Left ventricle myocardium superior (tissue), 1 donor: ENCODE results near the gene TBCD. TPM values are rescaled to one million over a fixed set of nuclear protein-coding genes. Genes with fewer than 3 reads are reported as not detected.
A peak's percentile ranks its signal among the peaks of the same experiment; 100 is the strongest.

Source experiments
- ATAC-seq: fragments of 200-7000 bp; cut with Tn5 transposase; one replicate; pipeline ENCODE4 v1.9.1; 2020; ENCODE audit warnings: mild to moderate bottlenecking, moderate library complexity
- DNase-seq: peaks from one replicate; pipeline ENCODE4 v3.0.0-alpha.2; 2020
- intact Hi-C: fragments of 100-400 bp; cut with micrococcal nuclease; formaldehyde crosslinking; loops from one replicate; pipeline ENCODE4 v1.11.0; 2022
- total RNA-seq: library from RNA; stranded (reverse); fragmentation: NEBNext Ultra II Directional; extraction: Animal tissue kit (Norgen Biotek cat#: 25700); gene quantifications from one replicate; pipeline ENCODE4 v1.2.1, GENCODE V29; 2021
- donor health status: DM: no; HTN: yes; CAD: no; lungs with severe emphysema.

Gene TBCD
- total RNA-seq, 1 donor from 2014 or later = 53.4 TPM

DNA sequence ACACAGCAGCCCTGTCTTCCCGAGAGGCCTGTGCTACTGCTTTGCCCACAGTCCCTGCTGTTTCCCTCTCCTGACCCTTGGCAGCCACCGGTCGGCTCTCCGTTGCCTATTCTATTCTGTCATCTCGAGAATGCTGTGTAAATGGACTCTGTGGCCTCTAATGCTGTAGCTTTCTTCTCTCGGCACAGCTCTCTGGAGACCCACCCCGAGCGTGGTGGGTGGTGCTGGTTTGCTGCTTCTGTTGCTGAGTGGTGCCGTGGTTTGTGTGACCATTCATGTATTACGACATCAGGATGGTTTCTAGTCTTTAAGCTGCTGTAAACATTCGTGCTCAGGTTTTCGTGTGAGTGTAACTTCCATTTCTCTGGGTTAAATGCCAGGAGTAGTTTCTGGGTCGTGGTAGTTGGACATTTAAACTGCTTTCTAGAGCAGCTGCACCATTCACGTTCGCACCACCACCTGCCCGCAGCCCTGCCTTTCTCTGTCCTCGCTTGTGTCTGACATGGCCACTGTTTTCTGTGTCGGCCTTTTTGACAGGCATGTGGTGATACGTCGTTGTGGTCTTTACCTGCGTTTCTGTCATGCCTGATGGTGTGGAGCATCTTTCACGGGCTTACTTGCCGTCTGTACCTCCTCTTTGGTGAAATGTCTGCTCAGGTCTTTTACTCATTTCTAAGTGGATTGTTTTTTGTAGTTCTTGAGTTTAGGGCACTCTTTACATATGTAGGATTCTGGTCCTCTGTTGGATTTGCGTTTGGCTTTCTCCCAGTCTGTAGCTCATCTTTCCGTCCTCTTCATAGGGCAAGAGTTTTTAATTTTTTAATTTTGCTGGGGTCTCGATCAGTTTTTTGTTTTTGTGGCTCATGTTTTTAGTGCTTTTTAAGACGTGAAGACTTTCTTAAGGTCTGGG, 135.6 kb downstream of the TBCD start:
- DNase-seq (no peak), ATAC-seq (no peak)
- intact Hi-C loops = no loop called here

DNA sequence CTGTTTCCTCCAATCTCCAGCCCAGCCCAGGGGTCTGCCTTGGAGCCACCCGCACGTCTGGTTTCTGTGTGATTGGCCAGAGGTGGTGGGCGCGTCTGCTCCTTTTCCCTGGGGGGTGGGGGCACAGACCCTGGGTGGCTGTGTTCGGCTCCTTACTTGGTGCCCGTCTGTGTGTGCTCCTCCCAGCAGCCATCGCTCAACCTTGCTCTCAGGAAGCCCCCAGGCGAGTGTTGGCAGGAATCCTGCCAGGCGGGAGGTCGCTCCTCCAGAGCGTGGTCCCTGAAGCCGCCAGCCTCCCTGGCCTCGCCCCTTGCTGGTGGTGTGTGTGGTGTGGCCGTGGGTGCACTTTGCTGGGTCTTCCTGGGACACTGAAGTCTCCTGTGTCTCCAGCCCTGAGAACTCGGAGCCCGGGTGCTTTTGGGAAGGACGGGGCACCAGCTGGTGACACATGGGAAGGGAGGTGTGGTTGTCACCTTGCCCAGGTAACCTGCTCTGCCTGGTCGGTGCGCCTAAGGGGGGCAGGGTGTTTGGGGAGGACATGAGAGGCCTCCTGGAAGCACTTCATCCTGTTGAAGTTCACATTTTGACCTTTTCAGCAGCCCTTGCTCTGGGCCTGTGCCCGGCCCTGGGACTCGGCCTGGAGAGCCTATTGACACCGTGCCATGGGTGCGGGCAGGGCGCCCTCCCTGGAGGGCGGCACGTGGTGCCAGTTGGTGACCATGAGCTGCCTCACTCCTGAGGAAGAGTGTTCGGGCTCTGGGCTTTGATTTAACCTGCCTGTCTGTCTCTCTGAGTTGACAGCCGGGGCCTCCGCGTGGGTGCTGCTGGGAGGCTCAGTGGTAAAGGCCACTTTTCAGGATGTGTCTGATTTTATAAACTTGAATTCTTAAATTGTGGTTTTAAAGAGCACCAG, 137.0 kb downstream of the TBCD start:
- DNase-seq = peak; percentile 87
- intact Hi-C loops = no loop called here
- peak; percentile 81 for ATAC-seq

DNA sequence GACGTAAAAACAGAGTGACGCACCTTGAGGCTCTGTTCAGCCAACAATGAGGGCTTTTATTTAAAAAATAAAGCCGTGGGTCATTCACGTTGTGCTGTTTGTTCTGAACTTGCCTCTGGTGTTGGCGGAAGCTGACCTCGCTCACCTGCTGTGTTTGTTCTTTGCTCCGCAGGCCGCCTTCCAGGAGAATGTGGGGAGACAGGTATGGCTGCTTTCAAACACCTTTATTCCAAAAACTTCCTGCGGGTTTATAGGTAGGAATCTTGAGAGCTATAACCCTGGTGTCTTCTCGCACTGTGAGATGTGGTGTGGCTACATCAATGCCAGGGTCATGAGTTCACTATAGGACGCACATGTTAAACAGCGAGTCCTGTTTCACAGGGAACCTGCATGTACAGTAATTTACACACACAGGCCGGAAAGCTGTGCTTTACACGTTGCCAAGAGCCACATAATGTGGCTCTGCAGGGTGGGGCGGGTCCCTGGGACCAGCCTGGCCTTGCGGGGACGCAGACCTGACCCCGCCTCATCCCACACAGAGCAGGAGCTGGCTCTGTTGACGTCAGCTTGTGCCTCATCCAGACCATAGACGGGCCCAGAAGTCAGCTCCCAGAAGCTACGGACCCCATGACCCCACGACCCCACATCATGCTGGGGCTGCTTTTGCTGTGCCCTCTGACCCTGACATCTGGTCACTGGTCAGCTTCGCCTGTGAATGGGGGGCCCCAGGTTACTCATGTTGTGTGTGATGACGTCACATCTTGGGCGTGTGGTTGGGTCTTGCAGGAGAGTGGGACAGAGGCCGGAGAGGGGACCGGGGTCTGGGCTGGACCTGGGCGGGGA, 137.9 kb downstream of the TBCD start:
- DNase-seq (no peak), ATAC-seq (no peak)
- intact Hi-C loops = no loop called here

DNA sequence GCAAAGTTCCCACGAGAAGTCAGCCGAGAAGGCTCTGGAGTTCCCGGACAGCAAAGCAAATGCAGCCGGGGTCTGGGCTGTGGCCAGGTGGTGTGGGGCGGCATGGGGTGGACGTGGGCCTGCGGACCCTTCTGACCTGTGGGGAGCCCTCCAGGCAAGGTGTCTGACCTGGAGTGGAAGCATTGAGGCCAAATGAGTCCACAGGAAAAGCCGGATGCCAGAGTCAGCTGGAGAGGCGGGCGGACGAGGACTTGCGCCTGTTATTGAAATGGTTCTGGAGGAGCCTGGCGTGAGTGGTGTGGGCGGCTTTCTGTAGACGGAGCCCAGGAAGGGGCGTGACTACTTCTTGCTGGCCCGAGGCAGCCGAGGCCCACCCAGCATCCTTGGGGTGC, 138.5 kb downstream of the TBCD start:
- intact Hi-C loops = no loop called here
- ATAC-seq (no peak), DNase-seq (no peak)

DNA sequence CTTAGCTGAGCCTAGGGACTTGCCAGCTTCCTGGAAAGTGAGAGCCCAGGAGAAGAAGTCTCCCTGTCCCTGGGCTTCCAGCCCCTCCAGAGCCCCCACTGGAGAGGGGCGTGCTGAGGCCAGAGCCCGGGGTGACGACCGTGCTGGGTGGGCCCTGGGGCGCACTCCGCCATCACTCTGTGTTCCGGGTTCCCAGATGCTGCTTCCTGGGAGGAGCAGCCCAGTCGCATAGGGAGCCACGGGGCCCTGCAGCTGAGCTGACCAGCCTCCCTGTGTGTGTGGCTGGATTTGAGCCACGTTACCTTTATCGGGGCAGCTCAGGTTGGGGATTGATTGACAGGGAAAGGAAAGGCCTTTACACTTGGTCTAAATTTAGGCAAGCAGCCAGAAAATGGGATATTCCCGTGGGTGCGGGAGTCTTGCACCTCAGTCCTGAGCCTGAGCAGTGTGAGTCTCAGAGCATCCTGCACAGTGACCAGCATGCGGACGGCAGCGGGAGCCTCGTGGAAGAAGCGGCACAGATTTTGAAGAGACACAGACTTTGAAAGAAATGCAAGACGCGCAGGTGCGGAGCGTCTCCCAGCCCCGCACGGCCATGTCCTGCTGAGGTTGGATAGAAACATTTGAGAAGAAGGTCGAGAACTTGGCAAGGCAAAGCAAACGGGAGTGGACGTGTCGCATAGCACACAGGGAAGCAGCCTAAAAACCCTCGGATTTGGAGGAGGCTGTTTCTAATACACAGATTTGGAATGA, 139.2 kb downstream of the TBCD start:
- DNase-seq = no peak
- ATAC-seq = no peak
- intact Hi-C loops = no loop called here

DNA sequence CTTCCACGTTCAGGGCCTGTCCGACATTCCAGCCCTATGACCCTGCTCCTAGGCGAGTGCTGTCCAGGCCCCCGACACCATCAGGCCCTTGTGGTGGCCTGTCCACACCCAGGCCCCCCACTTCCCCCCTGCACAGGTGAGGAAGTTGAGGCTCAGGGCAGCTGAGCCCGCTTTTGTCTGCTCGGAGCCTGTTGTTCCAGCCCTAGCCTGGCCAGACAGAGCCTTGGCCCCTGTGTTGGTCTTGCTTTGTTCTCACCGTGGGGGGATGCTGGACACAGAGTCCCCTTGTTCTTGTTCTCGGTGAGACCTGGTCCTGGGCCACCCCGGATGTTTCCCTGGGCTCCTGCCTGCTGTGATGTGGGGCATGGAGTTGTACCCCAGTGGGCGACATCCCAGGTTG, 140.0 kb downstream of the TBCD start:
- intact Hi-C loops = no loop called here
- ATAC-seq (no peak), DNase-seq (no peak)

DNA sequence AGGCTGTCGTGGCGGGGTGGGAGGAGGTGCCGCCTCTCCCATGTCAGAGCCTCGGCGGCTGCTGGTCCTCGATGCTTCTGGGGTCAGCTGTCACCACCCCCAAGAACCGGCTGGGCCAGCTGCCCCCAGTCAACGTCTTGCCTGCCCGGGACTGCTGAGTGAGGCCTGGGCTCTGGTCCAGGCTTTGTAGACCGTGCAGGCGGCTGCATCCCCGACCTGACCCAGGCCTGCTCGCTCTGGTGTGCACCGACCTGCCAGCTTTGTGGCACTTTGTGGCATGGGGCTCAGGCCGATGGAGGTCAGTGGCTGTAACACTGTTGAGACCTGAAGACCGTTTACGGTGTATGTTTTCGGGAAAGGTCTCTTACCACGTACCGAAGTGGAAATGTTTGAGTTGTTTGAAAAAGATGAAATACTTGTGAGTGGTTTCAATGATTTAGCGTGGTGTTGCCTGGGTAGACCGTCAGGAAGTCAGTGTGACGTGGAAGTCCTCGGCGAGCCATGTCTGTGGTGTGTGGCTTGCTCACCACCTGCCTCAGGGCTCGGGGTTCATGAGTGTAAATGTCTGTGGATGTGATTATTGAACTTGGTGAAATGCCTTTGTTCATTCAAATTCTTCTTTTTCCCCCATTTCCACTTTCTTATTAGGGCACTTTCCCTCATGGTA, 141.2 kb downstream of the TBCD start:
- ATAC-seq = peak; percentile 63
- peak; percentile 72 for DNase-seq
- intact Hi-C loops = no loop called here

DNA sequence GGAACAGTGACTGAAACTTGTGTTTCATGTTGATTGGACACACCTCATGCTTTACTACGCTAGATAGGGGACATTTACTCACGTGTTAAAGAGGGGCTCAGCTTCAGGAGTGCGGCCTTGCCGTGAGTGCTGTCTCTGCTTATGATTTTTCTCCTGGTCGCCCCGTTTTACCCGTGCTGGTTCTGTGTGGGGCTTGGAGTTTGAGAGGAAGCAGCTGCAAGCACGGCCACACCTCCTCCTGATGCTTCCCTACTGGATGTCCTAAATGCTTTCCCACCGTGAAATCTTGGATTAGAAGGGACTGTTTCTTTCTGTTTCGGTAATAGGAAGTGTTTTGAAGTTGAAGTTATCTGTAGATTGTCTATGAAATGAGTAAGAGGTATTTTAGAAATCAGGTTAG, 141.9 kb downstream of the TBCD start:
- intact Hi-C loops = no loop called here
- no peak for DNase-seq
- ATAC-seq = no peak

DNA sequence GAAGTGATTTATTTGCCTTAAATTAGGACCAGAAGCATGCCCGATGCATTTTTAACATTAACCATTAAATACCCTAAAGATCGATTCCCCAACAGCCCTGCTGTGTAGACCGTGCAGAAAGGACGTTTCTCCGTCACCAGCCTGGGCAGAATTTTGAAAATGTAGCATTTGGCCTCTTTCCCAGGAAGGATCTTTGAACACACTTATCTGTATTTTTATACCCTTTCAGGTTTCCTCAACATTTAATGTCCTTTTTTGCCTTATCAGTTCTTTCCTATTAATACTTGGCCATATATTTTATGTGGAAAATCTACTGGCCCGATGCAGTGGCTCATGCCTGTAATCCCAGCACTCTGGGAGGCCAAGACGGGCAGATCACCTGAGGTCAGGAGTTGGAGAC, 142.5 kb downstream of the TBCD start:
- intact Hi-C loops = no loop called here
- ATAC-seq = no peak
- DNase-seq = no peak

DNA sequence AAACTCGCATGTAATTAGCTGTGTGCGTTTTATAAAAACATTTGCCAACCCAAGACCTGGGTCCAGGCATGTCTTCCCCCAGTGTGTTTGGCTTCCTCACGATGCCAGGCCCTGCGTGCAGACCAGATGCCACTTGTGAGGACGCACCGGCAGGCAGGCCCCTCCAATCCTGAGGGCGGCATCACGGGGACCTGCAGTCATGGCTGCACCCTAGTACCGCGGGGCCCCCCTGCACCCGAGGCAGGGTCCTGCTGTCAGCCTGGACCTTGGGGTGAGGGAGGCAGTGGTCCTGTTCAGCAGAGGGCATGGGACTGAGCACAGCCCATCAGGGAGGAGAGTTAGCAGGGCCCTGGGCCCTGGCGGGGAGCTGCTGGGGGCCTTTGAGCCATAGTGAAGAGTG, 143.2 kb downstream of the TBCD start:
- intact Hi-C loops = no loop called here
- DNase-seq = no peak
- ATAC-seq = no peak

DNA sequence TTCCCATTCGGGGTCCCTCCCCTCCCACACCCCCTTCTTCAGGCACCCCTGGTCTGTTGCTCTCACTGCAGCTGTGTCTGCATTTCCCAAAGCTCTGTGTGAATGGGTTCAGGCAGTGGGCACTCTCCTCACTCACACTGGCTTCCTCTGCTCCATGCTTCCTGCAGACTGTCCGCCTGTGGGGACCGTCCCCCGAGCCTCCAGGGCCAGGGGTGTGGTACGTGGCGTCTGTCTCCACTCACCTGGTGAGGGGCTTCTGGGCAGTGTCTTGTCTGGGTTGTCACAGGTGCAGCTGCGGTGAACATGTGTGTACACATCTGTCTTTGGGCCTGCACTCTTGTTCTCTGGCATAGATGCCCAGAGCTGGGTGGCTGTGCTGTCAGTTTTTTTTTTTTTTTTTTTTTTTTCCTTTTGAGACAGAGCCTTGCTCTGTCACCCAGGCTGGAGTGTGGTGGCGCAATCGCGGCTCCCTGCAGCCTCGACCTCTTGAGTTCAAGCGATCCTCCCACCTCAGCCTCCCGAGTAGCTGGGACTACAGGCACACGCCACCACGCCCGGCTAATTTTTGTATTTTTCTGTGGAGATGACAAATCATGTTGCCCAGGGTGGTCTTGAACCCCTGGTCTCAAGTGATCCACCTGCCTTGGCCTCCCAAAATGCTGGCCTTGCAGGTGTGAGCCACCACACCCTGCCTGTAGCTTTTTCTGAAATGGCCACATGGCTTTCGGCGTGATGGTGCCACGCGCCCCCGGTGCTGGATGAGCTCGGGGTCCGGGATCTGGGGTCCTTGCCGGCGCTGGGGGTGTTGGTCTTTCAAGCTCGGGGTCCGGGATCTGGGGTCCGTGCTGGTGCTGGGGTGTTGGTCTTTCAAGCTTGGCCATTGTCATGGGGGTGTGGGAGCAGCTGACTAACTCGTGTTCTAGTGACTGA, 144.5 kb downstream of the TBCD start:
- ATAC-seq (no peak), DNase-seq (peak; percentile 13)
- intact Hi-C loops = no loop called here

DNA sequence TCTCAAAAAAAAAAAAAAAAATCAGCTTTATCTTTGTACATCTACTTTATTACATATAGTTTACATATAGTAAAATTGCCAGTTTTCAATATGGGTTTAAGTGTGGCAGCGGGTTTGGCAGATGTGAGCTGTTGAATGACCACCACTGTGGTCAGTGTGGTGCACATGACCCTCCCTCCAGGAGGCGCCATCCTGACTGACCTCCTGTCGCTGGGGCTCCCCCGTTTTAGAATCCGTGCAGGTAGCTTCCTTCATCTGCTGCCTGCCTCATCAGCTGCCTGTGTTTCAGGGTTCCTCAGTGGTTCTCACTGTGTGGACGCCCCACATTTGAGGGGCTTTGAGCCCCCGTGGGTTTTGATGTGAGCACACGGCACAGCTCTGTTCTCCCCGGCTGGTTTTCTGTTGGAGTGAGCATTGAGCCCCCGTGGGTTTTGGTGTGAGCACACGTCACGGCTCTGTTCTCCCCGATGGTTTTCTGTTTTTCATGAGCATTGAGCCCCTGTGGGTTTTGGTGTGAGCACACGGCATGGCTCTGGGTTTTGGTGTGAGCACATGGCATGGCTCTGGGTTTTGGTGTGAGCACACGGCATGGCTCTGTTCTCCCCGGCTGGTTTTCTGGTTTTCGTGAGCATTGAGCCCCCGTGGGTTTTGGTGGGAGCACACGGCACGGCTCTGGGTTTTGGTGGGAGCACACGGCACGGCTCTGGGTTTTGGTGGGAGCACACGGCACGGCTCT, 145.8 kb downstream of the TBCD start:
- peak; percentile 14 for DNase-seq
- no peak for ATAC-seq
- intact Hi-C loops = no loop called here

DNA sequence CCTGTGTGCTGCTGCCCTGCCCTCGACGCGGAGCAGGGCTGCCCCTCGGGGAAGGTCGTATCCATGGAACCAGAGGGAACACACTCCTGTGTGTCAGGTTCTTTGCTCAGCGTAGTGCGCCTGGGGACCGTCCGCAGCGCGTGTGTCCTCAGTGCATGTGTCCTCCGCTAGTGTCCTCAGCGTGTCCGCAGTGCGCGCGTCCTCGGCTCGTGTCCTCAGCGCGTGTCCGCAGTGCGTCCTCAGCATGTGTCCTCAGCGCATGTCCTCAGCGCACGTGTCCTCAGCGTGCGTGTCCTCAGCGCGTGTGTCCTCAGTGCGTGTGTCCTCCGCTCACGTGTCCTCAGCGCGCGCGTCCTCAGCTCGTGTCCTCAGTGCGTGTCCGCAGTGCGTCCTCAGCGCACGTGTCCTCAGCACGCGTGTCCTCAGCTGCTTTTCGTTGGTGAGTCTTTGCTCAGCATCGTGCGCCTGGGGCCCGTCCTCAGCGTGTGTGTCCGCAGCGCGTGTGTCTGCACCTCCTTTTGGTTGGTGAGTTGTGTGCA, 147.2 kb downstream of the TBCD start:
- ATAC-seq (no peak), DNase-seq (no peak)
- intact Hi-C loops = no loop called here

DNA sequence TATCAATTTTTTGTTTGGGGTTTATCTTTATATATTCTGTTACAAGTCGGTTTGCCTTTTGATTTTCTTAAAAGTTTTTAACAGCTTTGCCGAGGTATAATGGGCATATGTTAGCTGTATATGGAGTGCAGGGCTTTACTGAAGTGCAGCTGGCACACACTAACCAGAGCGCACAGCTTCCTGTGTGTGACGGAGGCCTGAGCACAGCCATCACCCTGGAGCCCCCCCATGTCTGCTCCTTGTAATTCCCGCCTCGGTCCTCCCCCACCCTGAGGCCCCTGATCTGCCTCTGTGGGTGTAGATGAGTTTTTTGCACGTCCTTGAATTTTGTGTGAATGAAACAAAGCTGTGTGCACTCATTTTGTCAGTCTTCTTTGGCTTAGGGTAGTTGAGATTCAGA, 148.1 kb downstream of the TBCD start:
- no peak for ATAC-seq
- intact Hi-C loops = no loop called here
- no peak for DNase-seq

DNA sequence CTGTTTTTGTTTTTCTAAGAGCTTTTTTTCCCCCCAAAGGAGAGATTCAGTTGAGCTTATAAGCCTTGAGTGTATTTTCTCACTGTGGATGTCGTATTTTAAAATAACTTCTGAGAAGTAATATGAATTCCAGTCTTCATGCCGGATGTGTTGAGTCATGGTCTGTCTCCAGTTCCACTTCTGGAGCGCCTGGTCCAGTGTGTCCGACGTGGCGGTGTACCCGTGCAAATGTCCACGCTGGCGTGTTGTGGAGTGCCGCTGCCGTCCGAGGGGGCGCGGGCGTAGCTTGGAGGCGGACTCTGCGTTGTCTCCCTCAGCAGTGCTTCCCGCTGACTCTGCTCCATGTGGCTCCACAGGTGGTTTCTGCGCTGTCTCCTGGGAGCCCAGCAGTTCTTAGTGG, 148.9 kb downstream of the TBCD start:
- no peak for ATAC-seq
- intact Hi-C loops = no loop called here
- DNase-seq = no peak

DNA sequence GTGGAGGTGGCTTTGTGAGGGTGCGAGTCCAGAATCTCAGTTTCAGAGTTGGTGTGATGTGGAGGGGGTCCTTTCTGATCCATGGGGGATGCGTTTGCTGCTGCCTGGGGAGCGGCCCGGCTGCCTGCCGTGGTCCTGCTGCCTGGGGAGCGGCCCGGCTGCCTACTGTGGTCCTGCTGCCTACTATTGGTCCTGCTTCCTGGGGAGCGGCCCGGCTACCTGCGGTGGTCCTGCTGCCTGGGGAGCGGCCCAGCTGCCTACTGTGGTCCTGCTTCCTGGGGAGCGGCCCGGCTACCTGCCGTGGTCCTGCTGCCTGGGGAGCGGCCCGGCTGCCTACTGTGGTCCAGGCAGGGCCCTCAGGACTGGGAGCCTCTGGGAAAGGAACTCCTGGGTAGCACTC, 149.5 kb downstream of the TBCD start:
- intact Hi-C loops = no loop called here
- ATAC-seq (no peak), DNase-seq (no peak)
